ENCODE measurements around the gene MPEG1. TPM values are rescaled to one million over a fixed set of nuclear protein-coding genes. Genes with fewer than 3 reads are reported as not detected.

MPEG1 gene
- total and polyA plus RNA-seq, 2 of the 4 experiments (the other 2 are of a cell fraction), result not detected

Small RNA genes within 50 kb of the gene (microRNA-seq; reads per million reads assigned to microRNA genes)
- gene RN7SL42P (ENCODE audit: insufficient read depth, insufficient read length), result not detected

Small RNA genes within 50 kb of the gene (small RNA-seq; reads per million reads assigned to genes)
- 0 reads per million in 5 experiments for gene RN7SL42P

Other genes starting within 250 kb of the MPEG1 start
- not detected in 2 replicates for gene GLYATL1B, start 126.6 kb downstream of the MPEG1 start, total RNA-seq (2012; rRNA removed)
- not detected in 2 replicates for gene GLYATL1B, start 126.6 kb downstream of the MPEG1 start, polyA plus RNA-seq (2012; rRNA removed)
- 9.3 and 13.9 TPM in 2 replicates for gene FAM111B, start 105.7 kb downstream of the MPEG1 start, total RNA-seq (2012; rRNA removed)
- gene FAM111B, start 105.7 kb downstream of the MPEG1 start, polyA plus RNA-seq (2012; rRNA removed), result 2.9 and 3.2 TPM in 2 replicates
- gene FAM111A, start 70.1 kb downstream of the MPEG1 start, total RNA-seq (2012; rRNA removed), result 36.4 and 46.1 TPM in 2 replicates
- 14.4 and 19.9 TPM in 2 replicates for gene FAM111A, start 70.1 kb downstream of the MPEG1 start, polyA plus RNA-seq (2012; rRNA removed)
- 2.5 and 2.7 TPM in 2 replicates for gene DTX4, start 40.8 kb downstream of the MPEG1 start, total RNA-seq (2012; rRNA removed)
- 3.0 and 3.1 TPM in 2 replicates for gene DTX4, start 40.8 kb downstream of the MPEG1 start, polyA plus RNA-seq (2012; rRNA removed)
- not detected in 2 replicates for gene OR5AN1, start 146.0 kb upstream of the MPEG1 start, total RNA-seq (2012; rRNA removed)
- not detected in 2 replicates for gene OR5AN1, start 146.0 kb upstream of the MPEG1 start, polyA plus RNA-seq (2012; rRNA removed)
- not detected in 2 replicates for gene OR5A2, start 213.5 kb upstream of the MPEG1 start, total RNA-seq (2012; rRNA removed)
- not detected in 2 replicates for gene OR5A2, start 213.5 kb upstream of the MPEG1 start, polyA plus RNA-seq (2012; rRNA removed)
- gene OR5A1, start 223.5 kb upstream of the MPEG1 start, total RNA-seq (2012; rRNA removed), result not detected in 2 replicates
- not detected in 2 replicates for gene OR5A1, start 223.5 kb upstream of the MPEG1 start, polyA plus RNA-seq (2012; rRNA removed)
- not detected in 2 replicates for gene OR4D6, start 244.0 kb upstream of the MPEG1 start, total RNA-seq (2012; rRNA removed)
- not detected in 2 replicates for gene OR4D6, start 244.0 kb upstream of the MPEG1 start, polyA plus RNA-seq (2012; rRNA removed)